GM12892 (cell line): ENCODE data around the gene SLC6A8.

Experiments
- POLR2AphosphoS5 ChIP-seq: IDR thresholded peaks from 2 replicates; pipeline ENCODE4 v1.6.1; 2011; ENCODE audit warnings: low read depth, low read length, control low read depth
- TAF1 ChIP-seq: IDR thresholded peaks from 2 replicates; pipeline ENCODE4 v1.6.1; 2011; ENCODE audit warnings: low read depth, mild to moderate bottlenecking, control low read depth, low read length, borderline replicate concordance

DNA sequence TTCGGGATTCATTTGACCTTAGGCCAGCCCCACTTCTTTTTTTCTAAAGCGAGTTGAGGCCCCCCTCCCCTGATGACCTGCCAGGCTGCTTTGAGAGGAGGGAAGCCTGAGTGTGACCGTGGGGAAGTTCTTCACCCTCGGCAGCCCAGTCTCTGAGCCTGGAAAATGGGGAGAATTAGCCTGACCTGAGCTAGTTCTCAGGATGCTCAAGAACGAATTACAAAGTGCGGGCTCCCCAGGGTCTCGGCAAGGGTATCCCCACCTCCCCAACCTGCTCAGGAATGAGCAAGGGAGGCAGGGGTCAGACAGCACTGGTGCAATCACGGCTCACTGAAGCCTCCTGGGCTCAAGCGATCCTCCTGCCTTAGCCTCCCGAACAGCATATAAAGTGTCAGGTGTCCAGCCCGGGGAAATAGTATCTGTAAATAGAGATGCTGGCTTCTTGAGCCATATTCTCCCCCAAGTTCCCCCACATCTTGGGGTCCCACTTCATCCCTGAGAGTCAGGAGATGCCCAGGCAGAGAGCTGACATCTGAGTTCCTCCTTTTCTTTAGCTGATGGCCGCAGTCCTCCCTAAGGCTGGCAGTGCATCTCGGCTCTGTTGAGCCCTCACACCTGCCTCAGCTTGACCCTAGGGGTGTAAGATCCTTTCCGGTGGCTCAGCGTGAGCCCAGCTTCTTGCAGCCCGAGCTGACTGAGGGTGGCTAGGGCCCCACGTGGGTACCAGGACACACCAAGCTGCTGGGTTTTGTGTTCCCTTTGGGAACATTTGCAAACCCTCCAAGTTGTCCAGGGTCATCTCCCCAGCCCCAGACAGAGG is 39.2 kb upstream of the SLC6A8 start:
- no peak for TF ChIP-seq TAF1
- no peak for TF ChIP-seq POLR2AphosphoS5
